NCI-H2196 treated with DMSO at 0.1 percent for 48 hours (cell line): Measurements from ENCODE around the gene GALNT13.

Experiments used
- DNase-seq: peaks from one replicate; lab custom pipeline; 2025; ENCODE audit not compliant: unreplicated experiment; lab: John Stamatoyannopoulos, UW

Gene GALNT13

DNA sequence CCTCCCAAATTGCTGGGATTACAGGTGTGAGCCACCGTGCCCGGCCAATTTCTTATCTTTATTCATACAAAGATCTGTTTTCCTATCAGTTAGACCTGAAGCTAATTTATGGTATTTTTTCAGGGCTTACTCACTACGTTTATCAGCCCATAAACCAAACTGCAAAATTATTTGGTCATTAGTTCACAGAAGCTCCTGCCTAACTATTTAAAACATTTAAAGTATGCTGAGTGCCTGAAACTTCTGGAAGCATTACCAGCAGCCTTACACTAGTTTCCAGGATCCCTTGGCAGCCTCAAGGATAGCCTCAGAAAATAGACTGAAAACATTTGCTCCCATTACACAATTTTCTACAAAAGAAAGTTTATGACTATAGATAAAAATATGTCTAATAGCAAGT lies 68.8 kb downstream of the GALNT13 start:
- DNase-seq, result no peak

DNA sequence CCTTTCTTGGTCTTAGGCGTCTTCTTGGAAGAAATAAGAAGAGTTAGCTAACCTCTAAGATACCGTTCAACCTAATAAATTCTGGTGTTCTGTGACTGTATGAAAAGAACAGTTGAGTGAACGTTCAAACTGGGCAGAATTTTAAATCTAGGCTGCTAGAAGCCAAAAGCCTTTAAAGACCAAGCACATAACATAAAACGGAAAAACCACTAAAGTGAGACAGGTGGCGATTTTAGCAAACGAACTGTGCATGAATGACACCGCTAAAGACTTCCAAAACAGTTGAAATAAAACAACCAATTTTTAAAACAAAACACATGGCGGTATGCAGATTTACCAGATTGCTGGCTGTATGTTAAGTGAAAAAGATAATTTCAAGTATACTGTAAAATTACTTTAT lies 73.1 kb downstream of the GALNT13 start:
- no peak for DNase-seq

DNA sequence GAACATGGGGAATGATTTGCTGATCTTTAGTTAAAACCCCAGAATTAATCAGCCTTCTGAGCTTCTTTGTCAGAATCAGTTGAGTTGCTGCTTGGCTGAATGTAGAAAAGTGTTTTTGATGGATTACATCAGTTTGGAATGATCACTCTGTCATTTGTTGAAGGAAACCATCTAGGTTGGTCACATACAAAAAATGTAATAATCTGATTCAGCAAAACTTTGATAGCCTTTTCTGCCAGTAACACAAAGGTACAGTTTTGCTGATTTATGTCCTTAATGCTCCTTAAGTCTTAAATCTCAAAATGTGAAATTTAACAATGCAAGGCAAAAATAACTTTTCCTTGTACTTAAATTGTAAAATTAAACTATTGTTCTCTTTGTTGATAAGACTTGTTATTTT lies 74.3 kb downstream of the GALNT13 start:
- no peak for DNase-seq

DNA sequence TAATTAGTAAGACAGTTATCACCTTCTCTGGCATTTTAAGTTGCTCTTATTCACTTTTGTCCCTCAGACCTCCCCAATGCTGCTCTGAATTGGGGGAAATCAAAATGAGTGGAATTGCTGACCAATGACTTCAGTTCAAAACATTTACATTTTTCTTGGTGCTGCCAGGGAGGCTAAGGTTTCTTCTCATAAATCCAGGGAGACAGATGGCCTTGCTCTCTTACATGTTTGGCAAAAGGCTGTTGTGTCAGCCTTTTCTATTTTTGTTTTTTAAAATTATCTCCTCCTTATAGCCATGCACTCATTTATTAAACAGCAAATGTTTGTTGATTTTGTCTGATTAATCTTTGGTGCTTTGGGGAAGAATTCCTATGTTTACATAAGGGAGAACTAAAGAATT lies 82.0 kb downstream of the GALNT13 start:
- DNase-seq, result no peak

DNA sequence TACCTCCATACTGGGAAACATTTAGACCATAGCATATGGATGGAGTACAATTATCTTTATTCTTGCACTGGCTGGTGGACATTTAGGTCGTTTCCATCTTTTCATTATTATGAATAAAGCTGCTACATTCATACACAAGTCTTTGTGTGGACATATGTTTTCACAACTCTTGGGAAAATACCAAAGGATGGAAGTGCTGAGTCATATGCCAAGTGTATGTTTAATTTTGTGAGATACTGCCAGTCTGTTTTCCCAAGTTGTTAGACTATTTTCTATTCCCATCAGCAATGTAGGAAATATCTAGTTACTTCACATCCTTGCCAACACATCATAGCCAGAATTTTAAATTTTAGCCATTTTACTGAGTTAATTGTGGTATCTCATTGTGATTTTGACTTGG lies 91.5 kb downstream of the GALNT13 start:
- DNase-seq, result no peak

DNA sequence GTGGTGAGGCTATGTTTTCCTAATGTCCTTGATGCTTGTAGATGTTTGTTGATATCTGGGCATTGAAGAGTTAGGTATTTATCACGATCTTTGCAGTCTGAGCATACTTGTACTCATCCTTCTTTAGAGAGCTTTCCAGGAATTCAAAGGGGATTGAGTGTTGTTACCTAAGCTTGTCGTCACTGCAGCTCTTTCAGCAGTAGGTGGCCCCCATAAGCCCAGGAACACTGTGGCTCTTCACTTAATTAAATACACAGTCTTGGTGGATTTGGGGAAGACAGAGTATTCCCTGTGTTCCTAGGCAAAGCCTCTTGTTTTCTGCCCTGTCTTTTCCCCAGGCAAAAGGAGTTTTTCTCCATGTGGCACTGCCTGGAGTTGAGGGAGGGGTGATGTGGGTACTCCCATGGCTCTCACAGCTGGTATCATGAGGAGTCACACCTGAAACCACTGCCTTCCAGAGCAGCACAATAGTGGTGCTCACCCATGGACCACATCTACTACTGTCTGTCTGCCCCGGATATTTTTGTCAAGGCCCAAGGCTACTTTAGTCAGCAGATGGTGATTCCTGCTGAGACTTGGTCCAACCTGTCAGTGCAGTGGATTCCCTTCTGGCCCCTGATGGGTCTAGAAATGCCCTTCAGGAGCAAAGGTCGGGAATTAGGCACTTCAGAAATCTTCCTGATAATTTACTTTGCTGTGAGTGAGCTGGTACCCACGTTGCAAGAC lies 95.7 kb downstream of the GALNT13 start:
- DNase-seq, result no peak

DNA sequence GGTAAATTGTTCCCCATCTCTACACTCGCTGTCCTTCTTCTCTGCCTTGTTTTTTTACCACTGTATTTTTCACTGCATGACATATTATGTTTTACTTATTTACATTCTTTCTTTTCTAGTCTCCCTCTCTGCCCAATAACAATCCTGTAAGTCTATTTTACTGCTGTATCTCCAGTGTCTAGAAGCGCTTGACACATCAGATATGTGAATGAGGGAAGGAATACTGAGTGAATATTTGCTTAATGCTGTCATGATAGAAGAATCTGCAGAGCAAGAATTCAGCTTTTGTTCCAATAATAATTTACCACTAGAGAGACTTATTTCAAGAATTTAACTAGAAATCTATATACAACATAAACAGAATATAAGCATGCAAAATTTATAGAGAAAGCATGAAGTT lies 99.5 kb downstream of the GALNT13 start:
- DNase-seq, result no peak

DNA sequence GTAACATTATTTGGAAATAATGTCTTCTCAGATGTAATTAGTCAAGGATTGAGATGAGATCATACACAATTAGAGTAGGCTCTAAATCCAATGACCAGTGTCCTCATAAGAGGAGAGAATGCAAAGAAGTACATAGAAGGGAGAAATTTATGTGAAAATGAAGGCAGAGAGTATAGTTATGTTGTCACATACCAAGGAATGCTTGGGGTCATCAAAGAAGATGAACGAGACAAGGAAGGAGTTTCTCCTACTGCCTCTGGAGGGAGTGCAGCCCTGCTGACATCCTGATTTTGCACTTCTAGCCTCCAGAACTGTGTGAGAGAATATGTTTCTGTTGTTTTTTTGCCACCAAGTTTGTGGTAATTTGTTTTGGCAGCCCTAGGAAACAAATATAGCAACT lies 100.1 kb downstream of the GALNT13 start:
- DNase-seq, result no peak

DNA sequence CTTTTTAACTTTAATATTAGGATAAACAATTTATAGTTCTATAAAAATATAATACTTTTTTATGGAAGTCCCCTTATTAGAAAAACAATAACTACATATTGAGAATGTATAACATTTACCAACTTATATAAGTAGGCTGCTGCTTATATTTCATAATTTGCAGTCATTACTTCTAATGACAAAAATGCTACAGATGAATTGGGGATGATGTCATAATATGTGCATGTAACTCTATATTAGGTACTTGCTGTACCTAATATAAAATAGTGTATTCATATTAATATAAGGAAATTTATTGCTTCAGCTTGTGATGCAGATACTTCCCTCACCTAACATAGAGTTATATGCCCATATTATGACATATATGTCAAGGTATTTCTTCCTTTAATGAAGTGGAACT lies 100.7 kb downstream of the GALNT13 start:
- no peak for DNase-seq

DNA sequence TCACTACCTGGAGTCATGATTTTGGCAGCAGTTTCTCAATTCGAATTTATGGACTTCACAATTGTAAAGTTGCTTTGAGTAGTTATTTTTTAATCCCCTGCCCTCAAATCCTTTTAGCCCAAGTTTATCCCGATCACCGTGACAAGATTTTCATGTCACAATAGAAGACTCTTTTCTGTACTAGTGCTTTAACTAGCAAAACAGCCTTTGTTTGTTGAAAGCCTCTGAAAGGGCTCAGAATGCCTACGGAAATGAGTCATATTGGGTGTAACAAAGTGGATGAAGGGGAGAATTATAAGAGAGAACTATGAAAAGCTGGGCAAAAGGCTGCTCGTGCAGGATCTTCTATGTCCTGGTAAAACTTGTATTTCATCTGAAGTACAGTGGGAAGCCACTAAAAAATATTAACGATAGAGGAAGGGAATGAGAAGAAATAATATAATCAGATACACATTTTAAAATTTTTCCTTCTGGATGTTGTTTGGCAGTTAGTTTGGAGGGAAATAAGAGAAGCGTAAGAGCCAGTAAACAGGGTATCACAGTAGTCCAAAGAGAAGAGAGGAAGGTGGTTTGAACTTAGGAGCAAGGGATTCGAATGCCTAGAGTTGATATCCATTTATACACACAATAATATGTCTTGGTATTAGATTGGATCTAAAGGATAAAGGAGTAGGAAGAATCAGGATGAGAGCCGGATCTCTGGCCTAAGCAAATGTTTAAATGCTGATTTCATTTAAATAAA lies 114.9 kb downstream of the GALNT13 start:
- DNase-seq, result no peak

DNA sequence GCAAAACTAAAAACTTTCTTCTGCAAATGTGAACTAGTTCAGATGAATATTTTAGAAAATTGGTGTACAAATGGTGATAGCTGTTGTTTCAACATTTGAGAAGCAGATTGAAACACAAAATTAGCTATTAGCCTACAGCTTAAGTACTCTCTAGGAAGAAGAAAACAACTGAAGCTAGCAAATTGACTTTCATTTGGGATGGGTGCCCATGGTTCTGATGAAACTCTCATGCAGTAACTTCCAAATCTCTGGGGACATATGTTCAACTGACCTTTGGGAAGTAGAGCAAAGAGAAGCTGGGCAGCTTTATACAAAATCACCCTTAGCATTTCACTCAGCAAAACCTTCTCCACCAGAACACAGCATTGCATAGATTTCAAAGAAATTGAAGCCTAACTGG lies 119.0 kb downstream of the GALNT13 start:
- DNase-seq, result no peak

DNA sequence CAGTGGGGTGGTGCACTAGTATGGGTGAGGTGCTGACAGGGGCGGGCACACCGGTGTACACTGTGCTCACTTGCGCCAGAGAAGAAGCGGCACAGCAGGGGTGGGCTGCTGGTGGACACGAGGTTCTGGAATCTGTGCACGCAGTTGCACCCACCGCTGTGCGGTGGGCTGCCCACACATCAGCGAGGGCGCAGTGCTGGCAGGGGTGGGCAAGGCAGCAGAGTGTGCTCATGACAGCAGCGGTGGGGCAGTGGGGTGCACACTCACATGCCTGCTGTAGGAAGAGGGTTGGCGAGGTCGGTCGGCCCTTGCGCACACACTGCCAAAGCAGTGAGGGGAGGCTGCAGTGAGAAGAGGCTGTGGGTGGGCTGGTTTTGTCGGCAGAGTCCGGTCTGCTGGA lies 141.8 kb downstream of the GALNT13 start:
- DNase-seq, result no peak

DNA sequence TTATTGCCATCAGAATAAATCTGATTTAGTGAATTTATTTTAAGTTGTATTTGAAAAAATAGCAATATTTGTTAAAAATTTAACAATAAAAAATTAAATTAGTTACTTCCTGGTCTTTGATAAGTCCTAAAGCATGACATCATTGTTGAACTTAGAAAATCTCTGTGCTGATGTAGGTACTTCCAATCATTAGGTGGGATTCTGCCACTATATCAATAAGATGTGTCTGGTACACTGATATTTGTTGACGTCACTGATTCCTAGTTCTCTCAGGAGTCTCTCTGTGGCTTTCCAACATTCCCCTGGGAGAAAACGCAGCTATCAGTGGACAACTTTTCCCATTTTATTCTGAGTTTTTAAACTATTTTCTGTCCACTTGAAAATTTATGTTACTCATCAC lies 143.5 kb downstream of the GALNT13 start:
- no peak for DNase-seq

DNA sequence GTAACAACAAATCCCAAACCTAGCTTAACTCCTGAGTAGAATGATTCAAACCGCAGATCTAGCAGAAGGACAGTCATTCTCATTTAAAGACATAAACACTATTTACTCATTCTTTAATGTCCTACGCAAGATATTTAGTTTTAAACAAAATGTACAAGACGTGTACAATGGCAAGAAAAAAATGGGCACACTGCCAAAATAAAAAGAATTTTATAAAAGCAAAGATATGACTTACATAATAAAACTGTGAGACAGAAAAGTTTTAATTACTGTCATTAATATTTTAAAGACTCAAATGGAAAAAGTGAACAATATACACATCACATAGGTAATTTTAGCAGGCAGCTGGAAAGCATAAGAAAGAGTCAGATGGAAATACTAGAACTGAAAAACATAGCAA lies 157.8 kb downstream of the GALNT13 start:
- DNase-seq, result no peak

DNA sequence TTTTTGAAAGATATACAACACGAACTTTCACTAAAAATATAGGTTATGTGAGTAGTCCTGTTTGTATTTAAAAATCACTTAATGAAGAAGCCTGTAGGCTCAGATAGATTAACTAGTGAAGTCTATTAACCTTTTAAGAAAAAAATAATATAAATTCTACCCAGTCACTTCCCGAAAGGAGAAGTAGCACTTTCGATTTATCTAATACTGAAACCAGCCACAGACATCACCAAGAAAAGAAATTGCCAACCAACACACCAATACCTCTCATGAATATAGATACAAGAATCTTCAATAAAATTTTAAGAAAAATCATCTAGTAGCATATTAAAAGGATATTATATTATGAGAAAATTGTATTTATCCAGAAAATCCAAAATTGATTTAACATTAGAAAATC lies 160.5 kb downstream of the GALNT13 start:
- DNase-seq, result no peak

DNA sequence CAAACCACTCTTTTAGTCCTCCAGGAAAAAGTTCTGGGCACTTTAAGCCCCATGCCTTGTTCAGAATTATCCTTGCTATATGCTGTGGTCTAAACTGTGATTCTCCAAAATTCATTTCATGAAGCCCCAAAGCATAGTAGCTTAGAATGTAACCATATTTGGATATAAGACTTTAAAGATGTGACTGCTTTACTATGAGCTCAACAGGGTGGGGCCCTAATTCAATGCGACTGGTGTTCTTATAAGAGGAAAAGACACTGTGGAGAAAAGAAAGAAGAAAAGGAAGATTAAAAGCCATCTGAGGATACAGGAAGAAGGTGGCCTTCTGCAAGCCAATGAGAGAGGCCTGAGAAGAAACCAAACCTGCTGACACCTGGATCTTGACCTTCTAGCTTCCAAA lies 174.8 kb downstream of the GALNT13 start:
- DNase-seq, result no peak

DNA sequence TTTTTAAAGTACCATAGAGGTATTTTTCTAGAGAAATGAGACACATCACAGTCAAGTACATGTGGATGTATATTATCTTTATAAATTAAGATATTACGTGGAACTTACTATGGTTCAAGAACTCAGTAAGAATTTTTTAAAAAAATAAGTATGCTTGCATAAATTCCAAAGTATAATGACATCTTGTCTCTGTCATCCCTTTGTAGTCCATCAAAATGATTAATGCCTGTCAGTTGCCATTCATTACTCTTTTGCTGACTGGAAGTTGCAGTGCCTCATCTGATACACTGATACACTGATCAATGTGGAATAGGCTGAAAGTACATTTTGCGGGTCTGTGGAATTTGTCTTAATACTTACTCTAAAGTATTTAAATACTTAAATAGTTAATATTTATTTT lies 177.2 kb downstream of the GALNT13 start:
- DNase-seq, result no peak

DNA sequence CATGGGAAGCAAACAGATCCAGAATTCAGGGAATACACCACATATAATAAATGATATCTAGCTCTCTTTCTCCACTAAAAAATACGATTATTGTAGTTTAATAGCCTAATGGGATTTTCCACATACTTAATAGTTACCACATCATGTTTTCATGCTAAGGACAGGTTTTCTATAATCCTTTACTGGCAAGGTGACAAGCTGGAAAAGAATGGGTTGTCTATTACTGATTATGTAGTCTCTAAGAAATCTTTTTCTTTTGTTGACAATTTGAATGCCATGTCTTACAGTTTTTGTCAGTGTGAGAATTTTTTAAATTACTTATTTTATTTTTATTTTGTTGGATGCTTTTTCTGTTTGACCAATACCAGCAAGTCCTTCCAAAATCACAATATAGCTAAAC lies 177.8 kb downstream of the GALNT13 start:
- no peak for DNase-seq

DNA sequence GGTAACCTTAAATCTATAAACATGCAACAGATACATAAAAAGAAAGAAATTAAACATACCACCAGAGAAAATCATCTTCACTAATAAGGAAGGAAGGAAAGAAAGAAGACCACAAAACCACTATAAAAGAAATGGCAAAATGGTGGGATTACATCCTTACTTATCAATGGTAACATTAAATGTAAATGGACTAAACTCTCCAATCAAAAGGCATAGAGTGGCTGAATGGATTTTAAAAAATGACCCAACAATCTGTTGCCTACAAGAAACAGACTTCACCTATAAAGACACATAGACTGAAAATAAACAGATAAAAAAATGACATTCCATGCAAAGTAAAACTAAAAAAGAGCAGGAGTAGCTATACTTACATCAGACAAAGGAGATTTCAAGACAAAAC lies 195.4 kb downstream of the GALNT13 start:
- DNase-seq, result no peak

DNA sequence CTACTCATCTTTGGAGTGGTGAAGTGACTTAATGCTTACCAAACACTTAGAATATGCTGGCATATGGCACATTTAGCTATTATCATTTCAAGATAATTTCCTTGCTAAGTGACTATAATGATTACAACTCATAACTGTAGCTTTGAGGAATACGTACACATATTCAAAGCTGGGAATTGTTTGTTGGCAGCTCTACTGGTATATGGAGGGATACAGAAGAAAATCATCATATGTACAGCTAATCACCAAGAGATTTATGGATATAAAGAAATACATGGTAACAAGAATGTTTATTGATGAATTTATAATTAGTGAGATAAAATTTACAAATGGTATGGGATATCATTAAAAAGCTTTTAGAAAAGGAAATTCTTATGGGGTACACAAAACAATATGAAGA lies 207.2 kb downstream of the GALNT13 start:
- no peak for DNase-seq

DNA sequence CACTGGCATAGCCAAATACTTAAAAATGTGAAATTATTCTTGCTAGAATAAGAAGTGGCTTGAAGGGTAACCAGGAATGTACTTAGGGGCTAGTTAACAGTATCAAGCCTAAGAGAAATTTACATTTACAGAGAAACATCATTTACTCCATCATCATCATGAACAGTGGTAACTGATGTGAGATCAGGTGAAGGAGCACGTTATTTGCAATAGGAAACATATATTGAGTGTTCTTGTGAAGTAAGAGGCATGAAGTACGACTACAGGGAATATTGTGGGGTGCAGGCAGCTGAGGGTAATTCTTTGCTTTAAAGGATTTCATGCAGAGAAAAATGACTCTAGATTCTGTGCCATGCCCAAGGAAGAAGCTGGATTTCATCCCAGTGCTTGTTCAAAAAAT lies 220.8 kb downstream of the GALNT13 start:
- DNase-seq, result no peak

DNA sequence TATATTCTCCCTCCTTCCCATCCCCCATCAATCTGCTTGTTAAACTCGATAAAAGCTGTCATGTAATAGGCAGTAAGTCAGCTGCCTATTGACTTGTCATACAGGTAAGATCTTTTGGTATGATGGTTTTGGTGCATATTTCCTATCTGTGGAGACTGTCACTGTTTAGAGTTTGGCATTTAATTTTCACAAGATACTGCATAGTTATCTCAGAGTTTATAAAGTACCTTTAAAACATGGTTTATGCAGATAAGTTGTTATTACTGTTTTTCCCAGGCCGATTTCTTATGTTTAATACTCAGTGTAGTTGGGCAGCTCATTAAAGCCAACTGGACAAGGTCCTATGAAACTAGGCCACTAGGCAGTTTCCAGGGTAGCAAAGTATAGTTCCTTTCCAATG lies 222.1 kb downstream of the GALNT13 start:
- no peak for DNase-seq

DNA sequence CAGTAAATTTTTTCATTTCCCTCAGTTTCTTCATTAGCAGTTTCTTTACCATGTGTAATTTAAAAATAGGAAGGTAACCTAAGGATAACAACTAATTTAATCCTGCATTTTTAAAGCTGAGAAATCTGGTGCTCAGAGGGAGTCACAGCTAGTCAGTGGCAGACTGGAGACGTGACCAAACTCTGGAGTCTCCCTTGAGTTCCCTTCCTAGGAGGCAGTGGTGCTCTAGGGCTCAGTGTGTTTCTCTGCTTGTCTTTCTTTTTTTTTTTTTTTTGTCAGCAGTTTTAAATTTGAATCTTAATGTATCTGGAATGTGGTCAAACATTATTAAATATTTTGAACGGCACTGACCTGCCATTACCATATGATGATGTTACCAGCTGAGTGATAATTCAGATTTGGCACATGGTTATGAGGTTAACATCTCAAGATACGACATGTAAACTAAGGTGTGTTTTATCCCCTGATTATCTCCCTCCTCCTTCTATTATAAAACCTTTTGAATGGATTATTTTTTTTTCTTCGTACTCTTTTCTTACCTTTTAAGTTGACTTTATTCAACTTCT lies 226.2 kb downstream of the GALNT13 start:
- no peak for DNase-seq
